HCT116 (cell line): ENCODE results near the gene TYMP. TPM values are rescaled to one million over a fixed set of nuclear protein-coding genes. Genes with fewer than 3 reads are reported as not detected.

Experiments
- ATAC-seq: fragments of 200-7000 bp; cut with Tn5 transposase; 2 replicates; pipeline ENCODE4 v1.9.1; 2020; ENCODE audit warnings: mild to moderate bottlenecking, moderate library complexity
- BruUV-seq: library from RNA; stranded (reverse); fragments of 400-500 nt; replicated peaks from 2 replicates; lab custom pipeline; 2021; lab: Mats Ljungman, UMichigan
- CTCF ChIA-PET: fragments of 300-600 bp; sonication (Branson Sonifier 250); formaldehyde crosslinking; loops from one replicate; lab custom pipeline; 2021; ENCODE audit warnings: antibody characterized with exemption; lab: Charles Lee
- POLR2A ChIA-PET: fragments of 300-600, 350-600 bp; sonication (Branson Sonifier 250); formaldehyde crosslinking; loops from one replicate; lab custom pipeline; 2021; ENCODE audit warnings: antibody characterized with exemption; lab: Charles Lee
- RAD21 ChIA-PET, 2 experiments: fragments of 300-600 bp; sonication (Branson Sonifier 250); formaldehyde crosslinking; loops; one replicate each; lab custom pipeline; 2023; ENCODE audit warnings: low total read pairs in 2 of 2; ENCODE audit not compliant: uncharacterized antibody in 2 of 2, unreplicated experiment in 2 of 2, low non-redundant PET in 1 of 2; lab: Charles Lee
- DNase-seq: peaks from one replicate; pipeline ENCODE4 v3.0.0-alpha.2; 2010; ENCODE audit warnings: low read depth, low spot score
- H2AFZ ChIP-seq: fragments of 200-600 bp; shearing (Covaris generic), sonication (generic); 2 replicates; pipeline ENCODE4 v1.6.1; 2017; ENCODE audit warnings: low read depth, mixed run types, mixed read lengths, antibody characterized with exemption, low read length; ENCODE audit not compliant: poor library complexity, severe bottlenecking
- H3K27ac ChIP-seq: 2 replicates; pipeline ENCODE4 v1.5.1; 2012; ENCODE audit warnings: low read depth, low read length
- H3K27me3 ChIP-seq: fragments of 200-600 bp; sonication (generic); 2 replicates; pipeline ENCODE4 v1.6.1; 2016; ENCODE audit warnings: mixed run types, low read length, mixed read lengths; ENCODE audit not compliant: insufficient read depth
- H3K36me3 ChIP-seq, 2 experiments: fragments of 200-500 bp in 1 of 2; fragments of 200-600 bp in 1 of 2; sonication (Bioruptor generic) in 1 of 2; sonication (generic) in 1 of 2; 2 replicates each; pipeline versions ENCODE4 v1.5.1 to v1.6.1; 2014 to 2016; ENCODE audit warnings: low read length in 2 of 2, inconsistent platforms in 1 of 2, mixed read lengths in 1 of 2, mixed run types in 1 of 2; ENCODE audit not compliant: insufficient read depth in 2 of 2, control insufficient read depth in 1 of 2
- H3K4me1 ChIP-seq, 2 experiments: fragments of 200-600 bp in 1 of 2; sonication (generic) in 1 of 2; 2 replicates each; pipeline versions ENCODE4 v1.5.1 to v1.6.1; 2012 to 2017; ENCODE audit warnings: low read length in 2 of 2, inconsistent platforms in 1 of 2, mild to moderate bottlenecking in 1 of 2, mixed read lengths in 1 of 2, mixed run types in 1 of 2, moderate library complexity in 1 of 2; ENCODE audit not compliant: insufficient read depth in 2 of 2, control insufficient read depth in 1 of 2
- H3K4me2 ChIP-seq: fragments of 200-600 bp; sonication (generic); 2 replicates; pipeline ENCODE4 v1.6.1; 2017; ENCODE audit warnings: mixed run types, low read length, mixed read lengths
- H3K4me3 ChIP-seq, 2 experiments: fragments of 200-600 bp in 1 of 2; sonication (generic) in 1 of 2; replicated peaks in 1 of 2; 2 replicates each; pipeline ENCODE4 v1.5.1; 2011 to 2016; ENCODE audit warnings: low read length in 2 of 2, control low read depth in 1 of 2, low read depth in 1 of 2, mild to moderate bottlenecking in 1 of 2, mixed read lengths in 1 of 2, mixed run types in 1 of 2
- H3K79me2 ChIP-seq: fragments of 200-600 bp; sonication (generic); 2 replicates; pipeline ENCODE4 v1.6.1; 2017; ENCODE audit warnings: mild to moderate bottlenecking, mixed run types, low read length, moderate library complexity, mixed read lengths; ENCODE audit not compliant: insufficient read depth
- H3K9ac ChIP-seq: fragments of 200-600 bp; sonication (generic); 2 replicates; pipeline ENCODE4 v1.6.1; 2016; ENCODE audit warnings: low read length, mixed read lengths
- H3K9me2 ChIP-seq: fragments of 200-600 bp; sonication (generic), shearing (Covaris generic); 2 replicates; pipeline ENCODE4 v1.6.1; 2017; ENCODE audit warnings: mixed run types, mild to moderate bottlenecking, moderate library complexity; ENCODE audit not compliant: insufficient read depth
- H3K9me3 ChIP-seq, 2 experiments: fragments of 200-500 bp in 1 of 2; fragments of 200-600 bp in 1 of 2; sonication (Bioruptor generic) in 1 of 2; sonication (generic) in 1 of 2; 2 replicates each; pipeline ENCODE4 v1.6.1; 2014 to 2017; ENCODE audit warnings: low read length in 2 of 2, mixed read lengths in 2 of 2, inconsistent platforms in 1 of 2, low read depth in 1 of 2, mild to moderate bottlenecking in 1 of 2, mixed run types in 1 of 2, moderate library complexity in 1 of 2; ENCODE audit not compliant: control insufficient read depth in 1 of 2, insufficient read depth in 1 of 2
- H4K20me1 ChIP-seq: fragments of 200-600 bp; sonication (generic), shearing (Covaris generic); 2 replicates; pipeline ENCODE4 v1.6.1; 2017; ENCODE audit warnings: mixed run types, mild to moderate bottlenecking, moderate library complexity; ENCODE audit not compliant: insufficient read depth
- CEBPB ChIP-seq: IDR thresholded peaks from 2 replicates; pipeline ENCODE4 v1.6.1; 2012; ENCODE audit warnings: low read depth
- EZH2 ChIP-seq: fragments of 200-600 bp; sonication (generic); IDR thresholded peaks from 2 replicates; pipeline ENCODE4 v1.6.1; 2017; ENCODE audit warnings: antibody characterized with exemption, mixed run types
- RAD21 ChIP-seq: IDR thresholded peaks from 2 replicates; pipeline ENCODE4 v1.6.1; 2012; ENCODE audit warnings: low read depth, mild to moderate bottlenecking
- SIN3A ChIP-seq: IDR thresholded peaks from 2 replicates; pipeline ENCODE4 v1.6.1; 2012; ENCODE audit warnings: low read depth
- YY1 ChIP-seq: IDR thresholded peaks from 2 replicates; pipeline ENCODE4 v1.6.1; 2011; ENCODE audit warnings: low read length, low read depth, moderate library complexity, mild to moderate bottlenecking; ENCODE audit not compliant: insufficient replicate concordance; ENCODE audit errors: extremely low read depth
- intact Hi-C: fragments of 100-400 bp; cut with micrococcal nuclease; formaldehyde crosslinking; loops from 2 replicates; pipeline ENCODE4 v1.10.0; 2022
- total RNA-seq: library from RNA; stranded (reverse); gene quantifications from one replicate; pipeline ENCODE4 v1.2.1, GENCODE V29; 2021; ENCODE audit not compliant: unreplicated experiment
- TF ChIP-seq, protein P1 (sequence below), 3 experiments: fragments of 200-600 bp in 1 of 3; sonication (generic) in 1 of 3; IDR thresholded peaks in 2 of 3; conservative IDR thresholded peaks in 1 of 3; 2 replicates each; pipeline ENCODE4 v1.5.1; 2012 to 2017; ENCODE audit warnings: low read depth in 2 of 3, low read length in 2 of 3, antibody characterized with exemption in 1 of 3, borderline replicate concordance in 1 of 3, control low read depth in 1 of 3, mild to moderate bottlenecking in 1 of 3, mixed read lengths in 1 of 3, mixed run types in 1 of 3, moderate library complexity in 1 of 3; ENCODE audit not compliant: insufficient read depth in 1 of 3

Gene TYMP
- total RNA-seq, 1 experiment from 2014 or later: 43.2 TPM

DNA sequence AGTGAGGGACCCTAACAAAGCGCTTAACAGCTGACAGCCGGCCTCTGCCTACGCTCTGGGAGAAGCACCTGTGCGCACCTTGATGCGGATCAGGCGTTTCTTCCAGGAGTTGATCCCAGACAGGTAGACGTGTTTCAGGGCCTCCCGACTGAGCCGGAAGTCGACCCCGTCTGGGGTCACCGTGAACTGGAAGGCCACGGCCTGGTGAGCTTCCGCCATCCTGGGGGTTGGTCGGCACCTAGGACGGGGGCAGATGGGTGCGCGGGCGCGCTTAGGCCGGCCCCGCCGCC is 47.8 kb upstream of the TYMP start:
- no peak overlapping the region for H3K9ac ChIP-seq
- no peak overlapping the region for H3K27ac ChIP-seq
- TF ChIP-seq, protein P1, sequence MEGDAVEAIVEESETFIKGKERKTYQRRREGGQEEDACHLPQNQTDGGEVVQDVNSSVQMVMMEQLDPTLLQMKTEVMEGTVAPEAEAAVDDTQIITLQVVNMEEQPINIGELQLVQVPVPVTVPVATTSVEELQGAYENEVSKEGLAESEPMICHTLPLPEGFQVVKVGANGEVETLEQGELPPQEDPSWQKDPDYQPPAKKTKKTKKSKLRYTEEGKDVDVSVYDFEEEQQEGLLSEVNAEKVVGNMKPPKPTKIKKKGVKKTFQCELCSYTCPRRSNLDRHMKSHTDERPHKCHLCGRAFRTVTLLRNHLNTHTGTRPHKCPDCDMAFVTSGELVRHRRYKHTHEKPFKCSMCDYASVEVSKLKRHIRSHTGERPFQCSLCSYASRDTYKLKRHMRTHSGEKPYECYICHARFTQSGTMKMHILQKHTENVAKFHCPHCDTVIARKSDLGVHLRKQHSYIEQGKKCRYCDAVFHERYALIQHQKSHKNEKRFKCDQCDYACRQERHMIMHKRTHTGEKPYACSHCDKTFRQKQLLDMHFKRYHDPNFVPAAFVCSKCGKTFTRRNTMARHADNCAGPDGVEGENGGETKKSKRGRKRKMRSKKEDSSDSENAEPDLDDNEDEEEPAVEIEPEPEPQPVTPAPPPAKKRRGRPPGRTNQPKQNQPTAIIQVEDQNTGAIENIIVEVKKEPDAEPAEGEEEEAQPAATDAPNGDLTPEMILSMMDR (IDR thresholded peaks at IDR 0.05 in 2 of 3, conservative IDR thresholded peaks at IDR 0.05 in 1 of 3; ENCODE audit: borderline replicate concordance in 1 of 3, insufficient read depth in 1 of 3, low read depth in 2 of 3, low read length in 2 of 3): no peak
- no peak for TF ChIP-seq EZH2
- TF ChIP-seq YY1: no peak
- no peak for TF ChIP-seq RAD21
- no peak for TF ChIP-seq CEBPB
- no peak for TF ChIP-seq SIN3A
- POLR2A ChIA-PET: no interaction called here
- H3K9me3 ChIP-seq: no peaks in the 10 kb centered on the region
- H2AFZ ChIP-seq: no peak overlapping the region
- H3K27me3 ChIP-seq: no peaks in the 10 kb centered on the region
- no peak for DNase-seq
- H4K20me1 ChIP-seq: no peaks in the 10 kb centered on the region
- no peak for ATAC-seq
- no peak overlapping the region for H3K4me3 ChIP-seq
- no peak overlapping the region for H3K4me2 ChIP-seq
- no TSS peak for BruUV-seq
- RAD21 ChIA-PET: no interaction called here
- no peaks in the 10 kb centered on the region; a peak in 2 of 4 replicates for H3K36me3 ChIP-seq
- CTCF ChIA-PET: no interaction called here
- intact Hi-C loops: no loop called here
- H3K4me1 ChIP-seq: peaks cover 5 to 14% of the 10 kb centered on the region in 2 experiments
- H3K79me2 ChIP-seq: peaks cover 10% of the 10 kb centered on the region; the same call in 1 of the 2 replicates
- H3K9me2 ChIP-seq: no peaks in the 10 kb centered on the region
